K562 (cell line): Measurements from ENCODE around the gene EFCAB13. TPM values are rescaled to one million over a fixed set of nuclear protein-coding genes. Genes with fewer than 3 reads are reported as not detected.

Experiments
- ARID4B ChIP-seq: sonication (generic); formaldehyde crosslinking; IDR thresholded peaks from 2 replicates; pipeline ENCODE4 v1.8.0; 2022; ENCODE audit warnings: mild to moderate bottlenecking, missing genetic modification reagents
- BCL6 ChIP-seq: fragments of 250-450 bp; sonication (Bioruptor Pico); IDR thresholded peaks from 2 replicates; pipeline ENCODE4 v1.4.0; 2020
- EZH2 ChIP-seq: IDR thresholded peaks from 2 replicates; pipeline ENCODE4 v1.6.1; 2012; ENCODE audit warnings: low read depth, mild to moderate bottlenecking, inconsistent platforms, low read length, borderline replicate concordance
- FOXA1 ChIP-seq: fragments of 450-650 bp; IDR thresholded peaks from 2 replicates; pipeline ENCODE4 v1.6.1; 2016; ENCODE audit warnings: mild to moderate bottlenecking, borderline replicate concordance
- FOXA3 ChIP-seq, 2 experiments: fragments of 450-650 bp in 1 of 2; sonication (generic) in 1 of 2; formaldehyde crosslinking; IDR thresholded peaks in 1 of 2; conservative IDR thresholded peaks in 1 of 2; 2 replicates each; pipeline versions ENCODE4 v1.4.0 to v1.8.0; 2020 to 2022; ENCODE audit warnings: mild to moderate bottlenecking in 2 of 2, missing genetic modification reagents in 1 of 2
- KLF10 ChIP-seq: fragments of 250-450 bp; sonication (Bioruptor Pico); IDR thresholded peaks from 2 replicates; pipeline ENCODE4 v1.6.1; 2021; ENCODE audit warnings: matching md5 sums
- MCM7 ChIP-seq, 2 experiments: fragments of 450-650 bp; IDR thresholded peaks; 2 replicates each; pipeline ENCODE4 v1.6.1; 2016 to 2018
- PTBP1 ChIP-seq: fragments of 200-400 bp; formaldehyde crosslinking; IDR thresholded peaks from 2 replicates; pipeline ENCODE4 v1.6.1; 2017; ENCODE audit warnings: low read depth, low read length
- STAT5A ChIP-seq: IDR thresholded peaks from 2 replicates; pipeline ENCODE4 v1.6.1; 2012; ENCODE audit warnings: low read length, inconsistent platforms, borderline replicate concordance
- ZBTB43 ChIP-seq: sonication (generic); formaldehyde crosslinking; IDR thresholded peaks from 2 replicates; pipeline ENCODE4 v1.8.0; 2023; ENCODE audit warnings: mild to moderate bottlenecking, missing genetic modification reagents
- ZNF280A ChIP-seq: fragments of 450-650 bp; IDR thresholded peaks from 2 replicates; pipeline ENCODE4 v1.6.1; 2018; ENCODE audit warnings: mild to moderate bottlenecking, low read depth; ENCODE audit not compliant: partially characterized antibody
- ZNF583 ChIP-seq: fragments of 250-450 bp; sonication (Bioruptor Pico); IDR thresholded peaks from 2 replicates; pipeline ENCODE4 v1.4.0; 2020
- polyA plus RNA-seq, 8 experiments: library from polyadenylated mRNA; depleted of rRNA in 4 of 8; stranded (reverse) in 5 of 8; unstranded in 3 of 8; fragments of >200 nt; fragmentation: Nextera tagmentation in 2 of 8; fragmentation: Illumina TruSeq in 1 of 8; extraction: Ambion mirVana in 2 of 8; extraction: Trizol in 1 of 8; gene quantifications; 2 replicates each; pipeline versions ENCODE4 v1.2.1 to v1.2.3, GENCODE V29; 2011 to 2014; ENCODE audit warnings: inconsistent platforms in 1 of 8, missing spikeins in 1 of 8
- total RNA-seq, 7 experiments: library from RNA; depleted of rRNA in 6 of 7; stranded (reverse); fragments of >200 nt in 6 of 7; fragmentation: Illumina TruSeq in 2 of 7; extraction: Trizol in 2 of 7; gene quantifications; 2 replicates each; pipeline versions ENCODE4 v1.2.1 to v1.2.3, GENCODE V29; 2011 to 2021; ENCODE audit warnings: low replicate concordance in 1 of 7
- TF ChIP-seq, protein P1 (sequence below): IDR thresholded peaks from 2 replicates; pipeline ENCODE4 v1.6.1; 2011; ENCODE audit warnings: borderline replicate concordance, low read depth, mild to moderate bottlenecking, moderate library complexity, low read length; ENCODE audit not compliant: insufficient read depth, poor library complexity, severe bottlenecking
- TF ChIP-seq, protein P2 (sequence below): fragments of 450-650 bp; IDR thresholded peaks from 2 replicates; pipeline ENCODE4 v1.6.1; 2016; ENCODE audit warnings: missing biosample characterization, missing genetic modification characterization

The EFCAB13 gene
- total and polyA plus RNA-seq, 9 of the 15 experiments (the other 6 are each of a cell fraction or from before 2014, with no cell fraction given), result 0.32 to 1.3 (median 0.95) TPM

- no peak for TF ChIP-seq ZBTB43 (CRISPR knock-in tag)
- no peak for TF ChIP-seq ZNF583 (CRISPR knock-in tag)
- peak; percentile 63 for TF ChIP-seq STAT5A
- no peak for TF ChIP-seq ARID4B (CRISPR knock-in tag)
- TF ChIP-seq, protein P1, sequence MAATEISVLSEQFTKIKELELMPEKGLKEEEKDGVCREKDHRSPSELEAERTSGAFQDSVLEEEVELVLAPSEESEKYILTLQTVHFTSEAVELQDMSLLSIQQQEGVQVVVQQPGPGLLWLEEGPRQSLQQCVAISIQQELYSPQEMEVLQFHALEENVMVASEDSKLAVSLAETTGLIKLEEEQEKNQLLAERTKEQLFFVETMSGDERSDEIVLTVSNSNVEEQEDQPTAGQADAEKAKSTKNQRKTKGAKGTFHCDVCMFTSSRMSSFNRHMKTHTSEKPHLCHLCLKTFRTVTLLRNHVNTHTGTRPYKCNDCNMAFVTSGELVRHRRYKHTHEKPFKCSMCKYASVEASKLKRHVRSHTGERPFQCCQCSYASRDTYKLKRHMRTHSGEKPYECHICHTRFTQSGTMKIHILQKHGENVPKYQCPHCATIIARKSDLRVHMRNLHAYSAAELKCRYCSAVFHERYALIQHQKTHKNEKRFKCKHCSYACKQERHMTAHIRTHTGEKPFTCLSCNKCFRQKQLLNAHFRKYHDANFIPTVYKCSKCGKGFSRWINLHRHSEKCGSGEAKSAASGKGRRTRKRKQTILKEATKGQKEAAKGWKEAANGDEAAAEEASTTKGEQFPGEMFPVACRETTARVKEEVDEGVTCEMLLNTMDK, result no peak
- TF ChIP-seq ZNF280A, result no peak
- TF ChIP-seq FOXA3 (CRISPR knock-in tag; conservative IDR thresholded peaks at IDR 0.05 in 1 of 2, IDR thresholded peaks at IDR 0.05 in 1 of 2), result peak; percentile 11 to 75; a peak in 3 of 4 replicates
- no peak for TF ChIP-seq FOXA1
- no peak for TF ChIP-seq BCL6 (CRISPR knock-in tag)
- TF ChIP-seq EZH2, result no peak
- TF ChIP-seq, protein P2, sequence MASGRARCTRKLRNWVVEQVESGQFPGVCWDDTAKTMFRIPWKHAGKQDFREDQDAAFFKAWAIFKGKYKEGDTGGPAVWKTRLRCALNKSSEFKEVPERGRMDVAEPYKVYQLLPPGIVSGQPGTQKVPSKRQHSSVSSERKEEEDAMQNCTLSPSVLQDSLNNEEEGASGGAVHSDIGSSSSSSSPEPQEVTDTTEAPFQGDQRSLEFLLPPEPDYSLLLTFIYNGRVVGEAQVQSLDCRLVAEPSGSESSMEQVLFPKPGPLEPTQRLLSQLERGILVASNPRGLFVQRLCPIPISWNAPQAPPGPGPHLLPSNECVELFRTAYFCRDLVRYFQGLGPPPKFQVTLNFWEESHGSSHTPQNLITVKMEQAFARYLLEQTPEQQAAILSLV (tag), result 0 out of 2 replicates have a peak, but pooled peaks have one; percentile 20
- no peak for TF ChIP-seq MCM7 (IDR thresholded peaks at IDR 0.05)
- no peak for TF ChIP-seq PTBP1
- TF ChIP-seq KLF10, result no peak
Measured at GRCh38 chr17:47291242-47291873, 32.4 kb upstream of the EFCAB13 start (continued).
